B cell (primary cell): Measurements from ENCODE around the gene AICDA.
"Not testable (repeated sequence)": the region's sequence is repeated elsewhere in the genome, so short reads cannot be mapped to it uniquely, and the experiment has no call there.

Experiments used
- CTCF ChIP-seq: fragments of 200-600 bp; IDR thresholded peaks from one replicate; pipeline ENCODE4 v1.8.0; 2022; ENCODE audit warnings: antibody characterized with exemption, mild to moderate bottlenecking
- EZH2 ChIP-seq: IDR thresholded peaks from 2 replicates; pipeline ENCODE4 v1.6.1; 2012; ENCODE audit warnings: borderline replicate concordance, low read depth, mild to moderate bottlenecking, moderate library complexity, low read length; ENCODE audit not compliant: insufficient read depth, poor library complexity, severe bottlenecking

DNA sequence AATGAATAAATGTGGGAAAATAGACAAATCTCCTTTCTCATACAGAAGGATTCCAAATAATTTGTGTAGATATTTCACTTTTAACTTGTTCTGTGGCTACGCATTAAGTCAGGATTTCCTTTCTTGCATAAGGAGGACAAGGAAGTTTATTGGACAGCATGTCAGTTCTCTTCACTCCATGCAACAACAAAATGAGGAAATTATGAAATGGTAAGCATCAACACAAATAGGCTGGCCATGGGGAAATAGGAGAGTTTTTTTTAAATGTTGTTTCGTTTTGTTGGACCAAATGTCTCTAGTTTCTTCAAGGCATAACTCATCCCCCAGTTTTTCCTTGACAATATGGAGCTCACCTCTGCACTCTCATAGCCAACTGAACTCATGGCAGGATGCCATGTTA is 46.6 kb downstream of the AICDA start:
- TF ChIP-seq CTCF, EZH2: not testable (repeated sequence)
